Uterus (tissue), 2 donors: ENCODE data around the gene TULP3.
A peak's percentile ranks its signal among the peaks of the same experiment; 100 is the strongest.

Experiments used
- CTCF ChIP-seq, 4 experiments: fragments of 200-600 bp in 2 of 4; fragments of 450-650 bp in 2 of 4; sonication (generic) in 2 of 4; IDR thresholded peaks; one replicate each; pipeline ENCODE4 v1.5.1; 2016 to 2019; ENCODE audit warnings: antibody characterized with exemption in 4 of 4, mild to moderate bottlenecking in 2 of 4, moderate library complexity in 1 of 4
- POLR2A ChIP-seq, 2 donors: fragments of 450-650 bp; IDR thresholded peaks; one replicate each; pipeline ENCODE4 v1.6.1; 2016; ENCODE audit warnings: antibody characterized with exemption in 2 of 2, mild to moderate bottlenecking in 1 of 2, moderate library complexity in 1 of 2

GRCh38 chr12:2959505-2960389 is 69.1 kb downstream of the TULP3 start:
- TF ChIP-seq CTCF (IDR thresholded peaks at IDR 0.05) (peak in 2 of 4 experiments; percentile 4), POLR2A (IDR thresholded peaks at IDR 0.05) (peak in 1 of 2 donors; percentile 36)
